GM23338 (cell line): ENCODE measurements around the gene GFOD1. TPM values are rescaled to one million over a fixed set of nuclear protein-coding genes. Genes with fewer than 3 reads are reported as not detected.
A peak's percentile ranks its signal among the peaks of the same experiment; 100 is the strongest.

ENCODE experiments used
- ATAC-seq: fragments of 200-7000 bp; cut with Tn5 transposase; 3 replicates; pipeline ENCODE4 v1.9.1; 2020
- DNase-seq: peaks from one replicate; pipeline ENCODE4 v3.0.0-alpha.2; 2015; ENCODE audit warnings: low spot score
- H2AFZ ChIP-seq: fragments of 200-600 bp; sonication (generic); 2 replicates; pipeline ENCODE4 v1.8.0; 2016; ENCODE audit warnings: antibody characterized with exemption, mild to moderate bottlenecking, moderate library complexity
- H3F3A ChIP-seq: fragments of 200-600 bp; sonication (generic); replicated peaks from 2 replicates; pipeline ENCODE4 v1.8.0; 2017; ENCODE audit warnings: antibody characterized with exemption, mixed run types, low read depth
- H3K27ac ChIP-seq: fragments of 200-600 bp; sonication (generic); 2 replicates; pipeline ENCODE4 v1.6.1; 2016; ENCODE audit warnings: low read depth
- H3K27me3 ChIP-seq: fragments of 200-600 bp; sonication (generic); 2 replicates; pipeline ENCODE4 v1.8.0; 2016; ENCODE audit warnings: mild to moderate bottlenecking, mixed run types, moderate library complexity; ENCODE audit not compliant: insufficient read depth
- H3K36me3 ChIP-seq: fragments of 200-600 bp; sonication (generic); 2 replicates; pipeline ENCODE4 v1.8.0; 2016; ENCODE audit warnings: mild to moderate bottlenecking; ENCODE audit not compliant: insufficient read depth
- H3K4me1 ChIP-seq: fragments of 200-600 bp; sonication (generic); 2 replicates; pipeline ENCODE4 v1.8.0; 2016; ENCODE audit warnings: mild to moderate bottlenecking, moderate library complexity; ENCODE audit not compliant: insufficient read depth
- H3K4me2 ChIP-seq: fragments of 200-600 bp; sonication (generic); 2 replicates; pipeline ENCODE4 v1.7.1; 2017; ENCODE audit warnings: mixed run types
- H3K4me3 ChIP-seq: fragments of 200-600 bp; sonication (generic); 2 replicates; pipeline ENCODE4 v1.6.1; 2016; ENCODE audit warnings: mixed run types
- H3K79me2 ChIP-seq: fragments of 200-600 bp; sonication (generic); replicated peaks from 2 replicates; pipeline ENCODE4 v1.8.0; 2017; ENCODE audit warnings: mild to moderate bottlenecking; ENCODE audit not compliant: insufficient read depth
- H3K9me2 ChIP-seq: fragments of 200-600 bp; sonication (generic); 2 replicates; pipeline ENCODE4 v1.8.0; 2017; ENCODE audit not compliant: insufficient read depth
- H4K20me1 ChIP-seq: fragments of 200-600 bp; sonication (generic); replicated peaks from 2 replicates; pipeline ENCODE4 v1.8.0; 2017; ENCODE audit warnings: mild to moderate bottlenecking; ENCODE audit not compliant: insufficient read depth
- H3K27ac Mint-ChIP-seq: 2 replicates; pipeline ENCODE4 v1.8.0; 2020; ENCODE audit warnings: inconsistent platforms, mild to moderate bottlenecking, moderate library complexity, mixed read lengths
- H3K27me3 Mint-ChIP-seq: 3 replicates; pipeline ENCODE4 v1.8.0; 2022; ENCODE audit warnings: low read depth, mild to moderate bottlenecking, moderate library complexity, mixed read lengths, inconsistent platforms; ENCODE audit not compliant: insufficient read depth, poor library complexity
- H3K36me3 Mint-ChIP-seq: 3 replicates; pipeline ENCODE4 v1.8.0; 2021; ENCODE audit warnings: low read depth, mild to moderate bottlenecking, inconsistent platforms, moderate library complexity, mixed read lengths
- H3K4me1 Mint-ChIP-seq: 3 replicates; pipeline ENCODE4 v1.8.0; 2020; ENCODE audit warnings: mild to moderate bottlenecking, inconsistent platforms, mixed read lengths
- H3K4me3 Mint-ChIP-seq: 3 replicates; pipeline ENCODE4 v1.8.0; 2021; ENCODE audit warnings: moderate library complexity, mild to moderate bottlenecking, inconsistent platforms, mixed read lengths
- H3K9me3 Mint-ChIP-seq: 3 replicates; pipeline ENCODE4 v1.8.0; 2020; ENCODE audit warnings: moderate library complexity, mild to moderate bottlenecking, inconsistent platforms, mixed read lengths
- CREB1 ChIP-seq: fragments of 250-450 bp; sonication (Bioruptor Pico); IDR thresholded peaks from 2 replicates; pipeline ENCODE4 v1.5.0; 2020; ENCODE audit warnings: low read depth, mild to moderate bottlenecking, moderate library complexity
- CTCF ChIP-seq, 2 experiments: fragments of 200-600 bp in 1 of 2; sonication (generic) in 1 of 2; conservative IDR thresholded peaks; 2 replicates each; pipeline versions ENCODE4 v1.5.1 to v1.6.1; 2016 to 2017; ENCODE audit warnings: antibody characterized with exemption in 2 of 2, low read depth in 2 of 2, mild to moderate bottlenecking in 2 of 2, moderate library complexity in 1 of 2
- EZH2 ChIP-seq: fragments of 200-600 bp; sonication (generic); IDR thresholded peaks from one replicate; pipeline ENCODE4 v1.8.0; 2017; ENCODE audit warnings: antibody characterized with exemption, mild to moderate bottlenecking, low read depth; ENCODE audit not compliant: unreplicated experiment
- NANOG ChIP-seq: IDR thresholded peaks from 2 replicates; pipeline ENCODE4 v1.6.1; 2016; ENCODE audit warnings: antibody characterized with exemption, borderline replicate concordance
- POLR2AphosphoS5 ChIP-seq: IDR thresholded peaks from 2 replicates; pipeline ENCODE4 v1.6.1; 2016; ENCODE audit warnings: antibody characterized with exemption, low read depth
- REST ChIP-seq: IDR thresholded peaks from one replicate; pipeline ENCODE4 v1.6.1; 2018; ENCODE audit warnings: antibody characterized with exemption; ENCODE audit not compliant: unreplicated experiment
- STAT1 ChIP-seq: IDR thresholded peaks from one replicate; pipeline ENCODE4 v1.6.1; 2016; ENCODE audit warnings: antibody characterized with exemption; ENCODE audit not compliant: unreplicated experiment
- ZNF114 ChIP-seq: fragments of 250-450 bp; sonication (Bioruptor Pico); IDR thresholded peaks from 2 replicates; pipeline ENCODE4 v1.5.0; 2020; ENCODE audit warnings: mild to moderate bottlenecking, moderate library complexity
- polyA plus RNA-seq: library from polyadenylated mRNA; unstranded; fragments of >200 nt; fragmentation: Nextera tagmentation; extraction: Ambion mirVana; gene quantifications from 2 replicates; pipeline ENCODE4 v1.2.1, GENCODE V29; 2016
- total RNA-seq: library from RNA; depleted of rRNA; stranded (reverse); fragments of >200 nt; shearing (Covaris generic); gene quantifications from 2 replicates; pipeline ENCODE4 v1.2.3, GENCODE V29; 2014

GFOD1 gene
- total and polyA plus RNA-seq, 2 experiments from 2014 or later: 4.9 to 12.8 TPM

- Histone ChIP-seq H3K27me3 (no peaks in the 10 kb centered on the region), H3F3A (no peaks in the 10 kb centered on the region; the same call in 1 of the 2 replicates), H3K9me2 (no peaks in the 10 kb centered on the region), H4K20me1 (no peaks in the 10 kb centered on the region), H3K4me2 (0 out of 2 replicates have a peak overlapping the region, but pooled peaks have one; percentile 59), H3K79me2 (peaks cover 2% of the 10 kb centered on the region; the same call in 1 of the 2 replicates), H3K4me3 (no peak overlapping the region), H3K36me3 (no peaks in the 10 kb centered on the region), H3K4me1 (peaks cover 30% of the 10 kb centered on the region), H2AFZ (no peak overlapping the region), H3K27ac (0 out of 2 replicates have a peak overlapping the region, but pooled peaks have one; percentile 59)
- DNase-seq: no peak
- peaks cover 55% of the 10 kb centered on the region for H3K4me1 Mint-ChIP-seq
- H3K36me3 Mint-ChIP-seq: peaks cover 3% of the 10 kb centered on the region; the same call in 1 of the 3 replicates
- ATAC-seq: no peak
- H3K9me3 Mint-ChIP-seq: peaks cover 3% of the 10 kb centered on the region; the same call in 1 of the 3 replicates
- peak overlapping the region; percentile 4; the same call in 1 of the 2 replicates for H3K27ac Mint-ChIP-seq
- H3K27me3 Mint-ChIP-seq: peaks cover 9% of the 10 kb centered on the region
- TF ChIP-seq NANOG: no peak
- no peak for TF ChIP-seq CTCF (conservative IDR thresholded peaks at IDR 0.05; ENCODE audit: low read depth in 2 of 2)
- no peak for TF ChIP-seq EZH2
- no peak for TF ChIP-seq STAT1
- no peak for TF ChIP-seq CREB1
- TF ChIP-seq REST: no peak
- no peak for TF ChIP-seq ZNF114 (CRISPR knock-in tag)
- H3K4me3 Mint-ChIP-seq: no peak overlapping the region
Measured at GRCh38 chr6:13429406-13429753, 58.0 kb downstream of the GFOD1 start.

GRCh38 chr6:13428583-13429405 lies 58.6 kb downstream of the GFOD1 start:
- H3K4me3 Mint-ChIP-seq: no peak overlapping the region
- TF ChIP-seq ZNF114 (CRISPR knock-in tag): no peak
- no peak for TF ChIP-seq NANOG
- TF ChIP-seq POLR2AphosphoS5: no peak
- TF ChIP-seq CTCF (conservative IDR thresholded peaks at IDR 0.05; ENCODE audit: low read depth in 2 of 2): peak; percentile 29 to 53

More at GRCh38 chr6:13428583-13429405, 58.6 kb downstream of the GFOD1 start:
- peak overlapping the region; percentile 4; the same call in 1 of the 2 replicates for H3K27ac Mint-ChIP-seq
- peaks cover 1% of the 10 kb centered on the region; the same call in 1 of the 2 replicates for H3K79me2 ChIP-seq
- H4K20me1 ChIP-seq: no peaks in the 10 kb centered on the region
- H2AFZ ChIP-seq: no peak overlapping the region
- no peaks in the 10 kb centered on the region for H3K9me2 ChIP-seq
- peak; percentile 61 for ATAC-seq
- no peaks in the 10 kb centered on the region for H3K36me3 ChIP-seq
- H3K4me2 ChIP-seq: peak overlapping the region; percentile 59
- DNase-seq: peak; percentile 37
- no peaks in the 10 kb centered on the region; the same call in 1 of the 2 replicates for H3F3A ChIP-seq
- H3K27ac ChIP-seq: 0 out of 2 replicates have a peak overlapping the region, but pooled peaks have one; percentile 59
- no peak overlapping the region for H3K4me3 ChIP-seq
- peaks cover 56% of the 10 kb centered on the region for H3K4me1 Mint-ChIP-seq
- H3K27me3 Mint-ChIP-seq: peaks cover 9% of the 10 kb centered on the region
- no peaks in the 10 kb centered on the region for H3K9me3 Mint-ChIP-seq
- H3K27me3 ChIP-seq: no peaks in the 10 kb centered on the region
- H3K4me1 ChIP-seq: peaks cover 33% of the 10 kb centered on the region
- peaks cover 3% of the 10 kb centered on the region; the same call in 1 of the 3 replicates for H3K36me3 Mint-ChIP-seq
